GM18499 (cell line): ENCODE results near the gene APLP2.
"Not testable (repeated sequence)": the region's sequence is repeated elsewhere in the genome, so short reads cannot be mapped to it uniquely, and the experiment has no call there.

Experiments
- ATAC-seq: cut with Tn5 transposase; IDR thresholded peaks from one replicate; pipeline ENCODE4 v1.9.1; 2021; ENCODE audit warnings: moderate number of reproducible peaks; ENCODE audit not compliant: insufficient read depth, unreplicated experiment

APLP2 gene

GRCh38 chr11:130069659-130070108, at the start of gene APLP2:
Gene APLP2, plus strand, starts transcription at chr11:130069894. Its CDS starts 84 bp downstream, at chr11:130069978.
- ATAC-seq = peak; percentile 84

DNA sequence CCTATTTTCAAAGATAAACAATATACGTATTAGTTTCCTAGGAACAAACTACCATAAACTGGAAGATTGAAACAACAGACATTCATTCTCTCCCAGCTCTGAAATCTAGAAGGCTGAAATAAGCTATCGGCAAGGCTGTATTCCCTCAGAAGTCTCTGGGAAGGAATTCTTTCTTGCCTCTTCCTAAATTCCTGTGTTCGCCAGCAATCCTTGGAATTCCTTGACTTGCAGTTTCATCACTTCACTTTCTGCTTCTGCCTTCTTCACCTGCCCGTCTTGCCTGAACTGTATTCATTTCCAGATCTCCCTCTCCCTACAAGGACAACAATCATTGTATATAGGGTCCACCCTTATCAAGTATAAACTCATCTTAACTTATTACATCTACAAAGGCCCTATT, 49.4 kb upstream of the APLP2 start:
- ATAC-seq = no peak

DNA sequence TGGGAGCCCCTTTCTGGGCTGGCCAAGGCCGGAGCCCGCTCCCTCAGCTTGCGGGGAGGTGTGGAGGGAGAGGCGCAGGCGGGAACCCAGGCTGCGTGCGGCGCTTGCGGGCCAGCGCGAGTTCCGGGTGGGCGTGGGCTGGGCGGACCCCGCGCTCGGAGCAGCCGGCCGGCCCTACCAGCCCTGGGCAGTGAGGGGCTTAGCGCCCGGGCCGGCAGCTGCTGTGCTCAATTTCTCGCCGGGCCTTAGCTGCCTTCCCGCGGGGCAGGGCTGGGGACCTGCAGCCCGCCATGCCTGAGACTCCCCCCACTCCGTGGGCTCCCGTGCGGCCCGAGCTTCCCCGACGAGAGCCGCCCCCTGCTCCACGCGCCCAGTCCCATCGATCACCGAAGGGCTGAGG, 48.1 kb upstream of the APLP2 start:
- not testable (repeated sequence) for ATAC-seq

GRCh38 chr11:130022799-130023198, 46.9 kb upstream of the APLP2 start:
- ATAC-seq = no peak

- peak; percentile 99 for ATAC-seq
These were observed 46.5 kb upstream of the APLP2 start for GRCh38 chr11:130023204-130023603.

GRCh38 chr11:130024361-130024760, 45.3 kb upstream of the APLP2 start:
- no peak for ATAC-seq

DNA sequence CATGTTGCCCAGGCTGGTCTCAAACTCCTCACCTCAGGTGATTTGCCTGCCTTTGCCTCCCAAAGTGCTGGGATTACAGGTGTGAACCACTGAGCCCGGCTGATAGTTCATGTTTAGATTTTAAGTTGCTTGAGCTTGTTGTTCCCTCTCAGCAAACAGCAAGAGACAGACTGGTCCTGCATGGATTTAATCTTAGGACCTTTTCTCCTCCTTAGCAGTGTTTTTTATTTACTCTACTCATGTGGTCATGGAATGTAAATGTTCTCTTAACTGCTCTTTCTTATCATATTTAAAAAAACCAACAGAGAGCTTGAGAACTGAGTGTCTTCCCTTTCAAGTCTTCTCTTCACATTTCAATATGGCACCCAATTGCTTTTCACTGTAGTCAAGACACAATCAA, 44.3 kb upstream of the APLP2 start:
- ATAC-seq = no peak

DNA sequence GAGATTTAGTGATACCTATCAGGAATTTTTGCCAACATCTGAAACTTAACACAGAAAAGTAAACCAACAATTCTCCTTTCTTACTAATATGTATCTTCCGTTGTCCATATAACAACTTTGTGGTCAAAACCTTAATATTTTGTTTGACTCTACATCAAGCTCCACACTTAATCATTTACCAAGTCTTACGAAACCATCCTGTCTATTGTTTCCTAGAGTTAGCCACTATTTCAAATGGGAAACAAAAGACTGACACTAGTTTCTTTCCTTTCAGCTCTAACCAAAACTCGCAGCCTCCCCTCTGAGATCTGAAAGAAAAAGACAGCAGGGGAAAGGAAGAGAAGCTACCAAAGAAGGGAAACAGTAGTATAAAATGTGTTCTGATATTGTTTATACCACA, 40.6 kb upstream of the APLP2 start:
- no peak for ATAC-seq

DNA sequence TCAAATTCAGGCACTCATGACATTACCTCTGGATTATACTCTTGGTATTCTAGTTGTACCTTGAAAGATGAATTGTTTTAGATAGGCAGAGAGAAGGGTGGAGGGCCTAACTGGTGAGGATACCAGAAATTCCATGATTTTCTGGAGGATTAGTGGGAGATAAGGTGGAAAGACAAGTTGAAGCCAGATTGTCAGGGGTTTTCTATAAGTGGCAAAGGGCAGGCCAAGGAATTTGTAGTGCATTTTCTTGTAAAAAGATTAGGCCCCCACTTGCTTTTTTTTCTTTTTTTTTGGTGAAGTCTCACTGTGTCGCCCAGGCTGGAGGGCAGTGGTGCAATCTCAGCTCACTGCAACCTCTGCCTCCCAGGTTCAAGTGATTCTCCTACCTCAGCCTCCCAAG, 38.6 kb upstream of the APLP2 start:
- ATAC-seq = no peak

DNA sequence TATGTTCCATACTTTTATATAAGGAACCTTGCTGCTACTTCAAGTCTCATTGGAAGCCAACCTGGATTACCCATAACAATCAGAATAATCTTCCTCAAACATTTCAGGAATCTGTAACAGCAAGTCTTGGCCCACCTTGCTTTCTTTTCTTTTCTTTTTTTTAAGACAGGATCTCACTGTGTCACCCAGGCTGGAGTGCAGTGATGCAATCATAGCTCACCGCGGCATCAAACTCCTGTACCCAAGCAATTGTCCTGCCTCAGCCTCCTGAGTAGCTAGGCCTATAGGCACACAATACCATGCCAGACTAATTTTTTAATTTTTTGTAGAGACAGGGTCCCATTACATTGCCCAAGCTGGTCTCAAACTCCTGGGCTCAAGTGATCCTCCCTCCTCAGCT, 37.7 kb upstream of the APLP2 start:
- no peak for ATAC-seq

DNA sequence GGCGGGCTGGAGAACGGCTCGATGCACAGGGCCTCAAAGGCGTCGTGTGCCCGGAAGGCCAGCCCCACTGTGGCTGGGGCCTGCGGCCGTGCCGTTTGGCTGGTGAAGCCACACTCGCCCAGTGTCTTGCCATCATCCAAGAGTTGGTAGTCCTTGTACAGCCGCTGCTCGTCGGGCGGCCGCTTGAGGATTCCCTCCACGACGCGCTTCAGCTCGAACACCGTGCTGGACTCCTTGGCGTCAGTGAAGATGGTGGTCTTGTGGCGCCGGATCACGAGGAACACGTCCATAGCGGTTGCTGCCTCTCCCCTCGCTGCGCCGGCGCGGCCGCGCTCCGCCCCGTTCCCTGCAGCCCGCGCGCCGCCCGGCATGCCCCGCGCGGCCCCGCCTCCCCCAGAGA, 36.8 kb upstream of the APLP2 start:
- no peak for ATAC-seq

GRCh38 chr11:130034236-130034635, 35.5 kb upstream of the APLP2 start:
- ATAC-seq = no peak

GRCh38 chr11:130037058-130037457, 32.6 kb upstream of the APLP2 start:
- ATAC-seq = no peak

GRCh38 chr11:130037881-130038585, 31.7 kb upstream of the APLP2 start:
- ATAC-seq = no peak

GRCh38 chr11:130040281-130040940, 29.3 kb upstream of the APLP2 start:
- no peak for ATAC-seq

DNA sequence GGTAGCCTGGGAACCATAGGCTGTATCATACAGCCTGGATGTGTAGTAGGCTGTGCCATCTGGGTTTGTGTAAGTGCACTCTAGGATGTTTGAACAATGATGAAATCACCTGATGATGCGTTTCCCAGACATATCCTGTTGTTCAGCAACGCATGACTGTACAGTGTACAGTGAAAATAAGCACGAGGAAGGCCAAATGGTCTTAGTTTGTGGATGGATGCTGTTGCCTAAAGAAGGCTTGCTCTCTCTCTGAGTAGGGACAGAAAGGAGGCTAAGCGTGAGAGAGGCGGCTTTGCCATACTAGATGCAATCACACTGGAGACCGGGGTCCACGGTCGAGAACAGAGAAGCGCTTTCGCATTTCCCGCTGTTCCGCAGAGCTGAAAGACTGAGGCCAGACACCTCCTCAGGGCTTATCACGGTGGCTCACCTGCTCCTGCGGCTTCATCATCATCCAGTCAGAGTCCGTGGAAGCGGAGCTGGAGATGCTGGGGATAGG, 27.6 kb upstream of the APLP2 start:
- no peak for ATAC-seq

- no peak for ATAC-seq
These were observed 26.1 kb upstream of the APLP2 start for GRCh38 chr11:130043575-130043974.

GRCh38 chr11:130047141-130047540, 22.6 kb upstream of the APLP2 start:
- ATAC-seq = no peak

- no peak for ATAC-seq
These were observed 20.3 kb upstream of the APLP2 start for GRCh38 chr11:130049328-130049771.

DNA sequence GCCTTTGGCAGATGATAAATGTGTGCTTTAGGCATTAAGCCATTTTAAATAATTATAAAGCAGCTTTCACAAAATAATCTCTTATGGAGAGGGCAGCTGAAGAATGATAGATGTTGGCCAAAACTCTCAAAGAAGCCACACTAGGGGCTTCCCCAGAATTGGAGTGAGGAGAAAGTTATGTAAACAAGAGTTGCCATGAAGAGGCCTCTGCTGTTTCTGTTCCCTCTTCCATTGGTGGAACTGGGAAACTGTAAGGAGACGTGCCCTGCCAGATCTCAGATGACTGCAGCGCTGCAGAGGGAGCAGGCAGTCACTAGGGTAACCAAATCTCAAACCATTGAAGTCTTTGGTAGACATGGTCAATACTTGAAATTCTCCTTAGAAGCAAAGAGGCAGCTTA, 19.4 kb upstream of the APLP2 start:
- ATAC-seq = no peak

GRCh38 chr11:130051082-130051481, 18.6 kb upstream of the APLP2 start:
- no peak for ATAC-seq

DNA sequence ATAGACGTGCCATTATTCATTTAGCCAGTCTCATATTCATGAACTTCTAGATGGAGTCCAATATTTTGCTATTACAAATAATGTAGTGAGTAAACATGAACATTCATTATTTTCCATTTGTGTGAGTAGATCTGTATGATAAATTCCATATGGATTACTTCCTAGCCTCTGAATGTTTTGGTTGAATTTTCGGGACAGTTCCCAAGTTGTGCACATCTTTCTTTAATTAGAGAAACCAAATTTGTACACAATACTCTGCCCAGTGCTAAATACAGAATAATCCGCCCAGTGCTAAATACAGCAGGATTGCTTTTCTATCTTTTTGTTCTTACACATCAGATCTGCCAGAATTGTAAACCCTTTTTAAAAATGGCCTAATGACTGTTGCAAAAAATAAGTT, 17.1 kb upstream of the APLP2 start:
- ATAC-seq = no peak
